Inflammatory macrophage treated with lipopolysaccharide for 1 hour (primary cell): ENCODE measurements around the gene GJA3.
"Not testable (repeated sequence)": the region's sequence is repeated elsewhere in the genome, so short reads cannot be mapped to it uniquely, and the experiment has no call there.

ENCODE experiments used
- DNase-seq, 2 donors: peaks; one replicate each; pipeline ENCODE4 v3.0.0-alpha.2; 2020 to 2022

The GJA3 gene

GRCh38 chr13:20181188-20181587 is 20.3 kb upstream of the GJA3 start:
- DNase-seq: no peak

DNA sequence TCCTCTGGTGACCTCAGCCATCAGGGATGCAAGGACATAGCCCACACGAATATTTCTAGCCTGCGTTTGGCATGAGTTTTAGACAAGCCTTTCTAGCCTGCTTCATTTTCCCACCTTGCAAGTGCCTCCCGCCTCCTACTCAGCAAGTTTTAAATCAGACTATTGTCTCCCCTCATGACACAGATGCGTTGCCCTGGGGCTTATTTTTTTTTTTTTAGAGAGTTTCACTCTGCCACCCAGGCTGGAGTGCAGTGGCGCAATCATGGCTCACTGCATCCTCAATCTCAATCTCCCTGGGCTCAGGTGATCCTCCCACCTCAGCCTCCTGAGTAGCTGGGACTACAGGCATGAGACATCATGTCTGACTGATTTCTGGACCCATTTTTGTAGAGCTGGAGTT is 17.3 kb upstream of the GJA3 start:
- DNase-seq: no peak

GRCh38 chr13:20177049-20177831 is 16.4 kb upstream of the GJA3 start:
- no peak for DNase-seq

DNA sequence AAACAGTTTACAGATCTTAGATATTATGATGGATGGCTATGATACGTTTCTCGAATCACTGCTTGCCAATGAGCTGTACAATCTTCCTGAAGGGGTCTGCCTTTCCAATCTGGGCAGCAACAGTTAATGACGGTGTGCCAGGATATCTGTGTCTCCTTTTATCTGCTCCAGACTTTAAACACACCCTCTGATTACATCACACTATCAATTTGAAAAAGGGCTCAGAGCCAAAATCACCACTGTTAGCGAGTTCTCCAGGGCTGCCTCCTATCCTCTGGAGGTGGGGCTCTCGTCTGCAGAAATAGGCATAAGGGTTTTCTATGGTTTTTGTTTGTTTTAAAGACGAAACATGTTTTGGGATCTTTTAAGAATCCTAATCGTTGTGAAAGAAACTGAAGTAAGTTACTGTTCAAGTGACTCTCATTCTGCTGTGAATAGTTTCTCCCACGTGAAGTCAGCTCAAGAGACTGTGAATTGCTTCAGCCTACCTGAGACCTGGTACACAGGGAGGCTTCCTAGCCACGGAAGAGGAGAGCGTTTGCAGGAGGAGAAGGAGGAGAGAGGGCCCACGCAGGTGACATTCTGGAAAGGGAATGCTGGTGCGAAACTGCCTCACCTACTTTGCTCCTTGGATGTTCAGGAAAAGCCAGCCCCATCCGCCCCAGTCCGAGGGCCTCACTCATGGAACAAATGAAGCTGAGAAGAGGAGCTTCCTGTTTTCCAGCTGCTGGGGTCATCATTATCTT is 15.2 kb upstream of the GJA3 start:
- DNase-seq: no peak

DNA sequence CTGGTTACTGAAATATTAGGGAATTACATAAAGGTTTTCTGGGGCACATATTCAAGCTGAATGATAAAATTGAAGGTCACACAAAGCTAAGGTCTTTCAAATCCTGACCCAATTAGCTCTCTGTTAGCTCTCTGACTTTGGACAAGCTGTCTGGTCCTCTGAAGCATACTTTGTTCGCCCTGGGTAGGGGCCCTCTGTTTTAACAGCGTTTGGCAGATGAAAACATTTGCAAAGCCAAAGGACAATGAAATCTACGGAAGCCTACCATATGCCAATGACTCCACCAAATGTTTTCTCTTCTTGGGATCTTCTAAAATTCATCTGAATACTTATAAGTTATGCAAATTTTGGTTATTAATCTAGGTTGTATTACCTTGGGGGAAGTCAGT is 14.5 kb upstream of the GJA3 start:
- DNase-seq: no peak

GRCh38 chr13:20174656-20175405 is 14.0 kb upstream of the GJA3 start:
- peak; percentile 97 for DNase-seq

DNA sequence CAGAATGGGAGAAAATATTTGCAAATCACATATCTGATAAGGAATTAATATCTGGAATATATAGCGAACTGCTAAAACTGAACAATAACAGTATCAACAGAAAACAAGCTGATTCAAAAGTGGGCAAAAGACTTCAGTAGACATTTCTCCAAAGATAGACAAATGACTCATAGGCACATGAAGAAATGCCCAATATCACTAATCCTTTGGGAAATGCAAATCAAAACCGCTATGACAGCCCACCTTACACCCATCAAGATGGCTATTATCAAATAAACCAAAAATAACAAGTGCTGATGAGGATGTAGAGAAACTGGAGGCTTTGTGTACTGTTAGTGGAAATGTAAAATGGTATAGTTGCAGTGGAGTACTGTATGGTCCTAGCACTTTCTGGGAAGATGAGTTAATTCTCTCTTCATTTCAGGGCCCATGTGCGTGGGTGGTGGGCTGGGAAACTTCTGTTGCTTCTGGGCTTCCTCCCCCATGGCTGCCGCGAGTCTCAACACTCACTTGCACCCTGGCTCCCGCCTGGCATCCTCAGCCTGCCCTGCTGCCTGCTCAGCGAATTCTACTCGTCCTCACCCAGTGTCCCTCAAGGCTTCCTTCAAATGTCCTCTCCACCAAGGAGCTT is 12.4 kb upstream of the GJA3 start:
- DNase-seq: no peak

DNA sequence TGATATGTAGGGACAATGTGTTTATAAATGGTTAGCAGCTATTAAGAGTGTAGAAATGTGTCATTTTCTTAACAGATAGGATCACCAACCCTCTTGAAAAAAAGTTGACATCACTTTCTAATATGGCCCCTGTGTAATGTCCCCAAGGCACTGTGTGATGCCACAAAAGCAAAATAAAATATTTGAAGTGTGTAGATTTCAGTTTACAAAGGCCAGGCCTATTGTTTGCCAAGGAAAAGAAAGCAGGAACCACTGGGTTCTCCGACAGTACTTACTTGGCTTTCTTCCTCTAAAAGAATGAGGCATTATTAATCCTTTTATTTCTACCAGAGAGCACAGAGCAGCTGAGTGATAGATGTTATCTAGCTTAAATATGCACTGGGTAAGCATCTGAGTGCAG is 10.5 kb upstream of the GJA3 start:
- DNase-seq: no peak

DNA sequence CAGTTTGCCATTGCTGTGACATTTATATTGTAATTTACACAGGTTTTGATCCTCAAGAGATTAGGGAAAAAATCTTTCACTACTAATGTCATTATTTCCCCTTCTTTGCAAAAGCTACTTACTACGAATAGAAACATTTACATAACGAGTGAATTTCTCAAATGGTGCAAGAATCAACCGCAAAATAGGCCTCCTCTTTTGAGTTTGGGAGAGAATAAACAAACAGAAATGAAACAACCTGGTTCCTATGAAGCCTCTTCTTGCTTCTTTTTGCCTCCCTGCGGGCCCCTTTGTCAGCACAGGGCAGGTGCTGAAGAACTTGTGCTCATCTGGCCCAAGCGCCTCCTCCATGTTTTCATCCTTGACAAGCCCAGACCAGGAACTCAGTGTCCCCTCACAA is 10.1 kb upstream of the GJA3 start:
- peak in 1 of 2 donors; percentile 83 for DNase-seq

DNA sequence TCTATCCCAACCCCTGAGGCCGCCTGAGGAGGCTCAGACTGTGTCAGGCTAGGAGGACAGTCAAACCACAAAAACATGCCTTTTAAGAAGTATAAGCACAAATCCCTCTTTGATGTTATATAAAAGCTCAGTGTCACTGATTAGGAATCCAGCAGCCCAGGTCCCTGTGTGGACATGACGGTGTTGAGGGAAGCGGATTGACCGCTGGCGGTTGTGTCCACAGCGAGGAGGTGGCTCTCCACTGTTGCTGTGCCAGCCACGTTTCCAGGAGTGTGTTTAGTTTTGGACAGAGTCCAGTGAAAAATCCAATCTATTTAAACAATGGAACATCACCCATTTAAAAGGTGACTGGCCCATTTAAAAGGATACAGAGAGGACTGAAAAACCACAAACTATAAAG is 7.5 kb upstream of the GJA3 start:
- DNase-seq: no peak

DNA sequence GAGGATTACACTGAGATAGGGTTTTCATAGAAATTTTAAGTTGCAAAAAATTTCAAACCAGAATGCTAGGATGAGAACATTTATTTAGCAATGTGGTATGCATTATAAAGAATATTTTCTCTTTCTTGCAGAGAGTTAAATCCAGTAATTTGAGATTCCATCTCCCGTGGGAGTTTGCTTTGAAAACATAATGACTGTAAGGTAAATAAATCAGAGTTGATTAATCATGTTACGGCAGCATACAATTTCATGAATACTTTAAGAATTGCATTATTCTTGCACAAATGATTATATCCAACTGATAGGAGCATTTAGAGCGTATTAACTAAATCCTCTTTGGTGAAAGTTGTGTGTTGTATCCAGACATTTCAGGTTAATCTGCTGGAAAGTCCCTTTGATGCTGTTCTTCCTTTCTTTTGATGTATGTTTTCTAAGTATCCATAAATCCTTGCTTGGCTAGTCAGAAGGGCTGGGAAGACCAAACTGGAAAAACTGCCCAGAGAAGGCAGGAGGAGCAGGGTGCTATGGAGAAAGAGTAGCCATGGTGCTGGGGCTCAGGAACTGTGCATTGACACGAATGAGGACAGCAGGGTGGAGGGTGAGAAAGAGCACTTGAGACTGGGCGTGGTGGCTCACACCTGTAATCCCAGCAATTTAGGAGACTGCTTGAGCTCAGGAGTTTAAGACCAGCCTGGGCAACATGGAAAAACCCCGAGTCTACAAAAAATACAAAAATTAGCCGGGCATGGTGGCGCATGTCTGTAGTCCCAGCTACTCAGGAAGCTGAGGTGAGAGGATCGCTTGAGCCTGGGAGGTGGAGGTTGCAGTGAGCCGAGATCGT is 4.8 kb upstream of the GJA3 start:
- no peak for DNase-seq

- no peak for DNase-seq
These were observed 1.1 kb upstream of the GJA3 start for GRCh38 chr13:20161951-20162300.

DNA sequence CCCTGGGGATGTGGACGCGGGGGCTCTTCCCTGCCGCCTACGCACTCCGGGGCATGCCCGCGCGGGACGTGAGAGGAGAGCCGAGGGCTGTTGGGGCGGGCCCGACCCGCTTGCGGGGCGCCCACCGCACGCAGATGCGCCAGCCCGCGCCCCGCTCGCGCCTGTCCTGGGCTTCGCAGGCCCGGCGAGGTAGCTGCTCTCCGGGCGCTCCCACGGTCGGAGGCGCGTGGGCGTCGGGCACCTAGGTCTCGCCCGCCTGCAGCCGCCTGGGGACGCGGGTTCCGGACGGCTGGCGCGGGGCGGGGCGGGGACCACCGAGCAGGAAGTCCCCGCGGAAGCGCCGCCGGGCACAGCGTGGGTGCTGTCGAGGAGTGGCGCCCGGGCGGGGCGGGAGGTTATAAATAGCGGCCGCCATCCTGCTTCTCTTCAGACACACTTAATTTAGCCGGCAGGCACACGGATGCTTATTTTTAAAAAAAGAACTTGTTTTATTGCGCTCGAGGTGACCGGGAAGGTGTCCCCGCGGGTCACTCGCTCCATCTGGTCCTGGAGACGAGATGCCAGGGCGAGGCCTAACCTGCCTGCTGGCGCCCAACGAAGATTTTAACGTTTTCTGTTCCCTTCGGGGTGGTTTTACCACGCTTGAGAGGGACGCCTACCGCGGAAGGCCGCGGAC is 561 bp upstream of the GJA3 start:
- peak; percentile 35 to 49 for DNase-seq

DNA sequence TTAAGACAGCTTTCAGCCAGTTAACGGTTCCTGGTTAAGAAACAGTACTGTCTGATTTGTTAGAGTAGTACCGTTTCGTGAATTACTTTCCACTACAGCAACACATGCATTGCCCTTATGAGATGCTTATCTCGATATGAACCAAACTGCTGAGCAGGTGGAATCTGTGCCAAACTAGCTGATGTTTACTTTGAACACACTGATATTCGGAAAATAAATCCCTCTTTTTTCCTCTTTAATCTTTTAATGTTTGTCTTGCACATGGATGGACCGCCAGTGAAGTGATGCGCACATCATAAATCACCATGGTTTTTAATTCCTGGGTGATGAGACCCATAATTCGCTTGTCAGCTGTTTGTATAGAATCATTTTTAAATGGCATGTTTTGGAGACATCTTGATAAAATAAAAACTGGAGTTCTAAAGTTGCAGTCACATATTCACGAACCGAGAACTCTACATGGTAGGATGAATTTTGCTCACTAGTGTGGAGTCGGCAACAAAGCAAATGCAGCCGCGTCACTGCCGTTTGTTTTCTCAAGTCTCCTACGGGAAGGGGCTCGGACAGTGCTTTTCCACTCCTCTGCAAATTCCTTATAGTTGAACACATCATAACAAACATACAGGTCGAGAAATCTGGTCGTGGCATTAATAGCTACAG is 1.1 kb downstream of the GJA3 start:
- no peak for DNase-seq

GRCh38 chr13:20157151-20157796 is 3.6 kb downstream of the GJA3 start:
- peak; percentile 70 to 74 for DNase-seq

DNA sequence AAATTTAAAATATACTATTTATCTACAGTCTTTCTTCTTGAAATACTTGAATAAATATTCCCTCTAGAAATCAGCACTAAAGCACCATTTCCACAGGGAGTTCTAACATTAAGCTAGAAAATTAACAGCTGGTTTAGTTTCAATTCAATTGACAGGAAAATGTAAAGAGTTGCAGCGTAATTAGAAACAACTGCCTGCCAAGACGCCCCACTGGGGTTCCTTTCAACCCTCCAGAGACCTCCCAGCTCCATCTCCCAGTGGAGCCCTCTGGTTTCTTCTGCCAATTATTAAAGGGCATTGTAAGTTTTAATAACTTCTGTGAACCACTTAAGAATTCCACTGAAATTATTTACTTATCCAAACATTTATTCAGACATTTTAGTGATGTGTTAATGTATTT is 4.2 kb downstream of the GJA3 start:
- DNase-seq: no peak

GRCh38 chr13:20153290-20153689 is 7.6 kb downstream of the GJA3 start:
- not testable (repeated sequence) for DNase-seq

- no peak for DNase-seq
These were observed 9.2 kb downstream of the GJA3 start for GRCh38 chr13:20151612-20152011.

DNA sequence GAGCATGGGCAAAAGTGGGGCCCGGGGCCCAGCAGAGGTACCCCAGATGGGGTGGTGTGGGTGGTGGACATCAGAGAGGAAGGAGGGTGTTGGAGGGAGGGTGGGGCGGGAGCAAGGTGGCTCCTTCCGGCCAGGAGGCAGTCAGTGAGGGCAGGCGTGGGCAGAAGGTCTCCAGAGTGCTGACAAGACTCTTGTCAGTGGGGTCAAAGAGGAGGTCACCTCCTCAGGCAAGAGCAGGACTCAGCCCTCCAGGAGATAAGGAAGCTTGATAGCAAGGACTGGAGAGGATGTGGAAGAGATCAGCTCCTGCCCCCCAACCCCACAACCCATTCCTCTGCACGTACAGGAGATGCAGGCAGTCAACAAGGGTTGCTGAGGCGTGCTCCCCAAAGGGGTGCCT is 9.8 kb downstream of the GJA3 start:
- DNase-seq: no peak

DNA sequence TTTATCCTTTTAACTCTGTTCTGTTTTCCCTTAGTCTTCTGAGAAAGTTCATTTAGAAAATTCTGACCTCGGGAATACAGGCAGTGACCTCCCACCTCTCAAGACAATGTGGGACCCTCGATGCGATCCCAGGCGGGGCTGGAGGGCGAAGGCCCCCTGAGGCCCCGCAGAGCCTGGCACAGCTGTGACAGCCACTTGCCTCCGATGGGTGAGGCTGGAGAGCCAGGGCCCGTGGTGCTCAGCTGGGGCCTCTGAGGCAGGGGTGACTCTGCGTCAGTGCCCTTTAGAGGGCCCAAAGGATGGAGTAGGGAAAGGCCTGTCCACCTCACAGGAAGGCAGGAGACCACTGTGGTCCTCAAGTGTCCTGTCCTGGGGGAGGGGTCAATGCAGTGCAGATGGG is 10.3 kb downstream of the GJA3 start:
- no peak for DNase-seq

- DNase-seq: no peak
These were observed 11.1 kb downstream of the GJA3 start for GRCh38 chr13:20149762-20150161.
